Hematopoietic multipotent progenitor cell treated with erythropoietin and hydrocortisone succinate and interleukin-3 and kit ligand, for 8 days (in vitro differentiated cells): ENCODE measurements around the gene EVI2B.
"Not testable (repeated sequence)": the region's sequence is repeated elsewhere in the genome, so short reads cannot be mapped to it uniquely, and the experiment has no call there.

ENCODE experiments used
- DNase-seq: peaks from one replicate; pipeline ENCODE4 v3.0.0-alpha.2; 2015

EVI2B gene

DNA sequence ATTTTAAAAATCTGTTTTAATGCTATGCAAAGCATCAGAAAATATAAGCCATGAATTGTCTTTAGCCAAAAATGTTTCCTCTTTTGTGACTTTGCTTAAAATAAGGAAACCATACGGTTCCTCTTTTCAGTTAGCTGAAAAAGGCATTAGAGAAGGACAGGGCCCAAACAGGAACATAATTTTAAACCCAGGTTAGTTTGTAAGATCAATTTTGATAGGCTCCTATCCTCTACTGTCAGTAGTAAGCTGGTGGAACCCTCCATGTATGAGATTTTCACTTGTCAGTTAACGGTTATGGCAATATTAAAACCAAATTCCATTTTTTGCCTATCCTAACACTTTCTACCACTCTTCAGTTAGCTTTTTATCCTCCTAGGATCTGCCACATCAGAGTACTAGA, 4.3 kb downstream of the EVI2B start:
- DNase-seq, result peak; percentile 45

DNA sequence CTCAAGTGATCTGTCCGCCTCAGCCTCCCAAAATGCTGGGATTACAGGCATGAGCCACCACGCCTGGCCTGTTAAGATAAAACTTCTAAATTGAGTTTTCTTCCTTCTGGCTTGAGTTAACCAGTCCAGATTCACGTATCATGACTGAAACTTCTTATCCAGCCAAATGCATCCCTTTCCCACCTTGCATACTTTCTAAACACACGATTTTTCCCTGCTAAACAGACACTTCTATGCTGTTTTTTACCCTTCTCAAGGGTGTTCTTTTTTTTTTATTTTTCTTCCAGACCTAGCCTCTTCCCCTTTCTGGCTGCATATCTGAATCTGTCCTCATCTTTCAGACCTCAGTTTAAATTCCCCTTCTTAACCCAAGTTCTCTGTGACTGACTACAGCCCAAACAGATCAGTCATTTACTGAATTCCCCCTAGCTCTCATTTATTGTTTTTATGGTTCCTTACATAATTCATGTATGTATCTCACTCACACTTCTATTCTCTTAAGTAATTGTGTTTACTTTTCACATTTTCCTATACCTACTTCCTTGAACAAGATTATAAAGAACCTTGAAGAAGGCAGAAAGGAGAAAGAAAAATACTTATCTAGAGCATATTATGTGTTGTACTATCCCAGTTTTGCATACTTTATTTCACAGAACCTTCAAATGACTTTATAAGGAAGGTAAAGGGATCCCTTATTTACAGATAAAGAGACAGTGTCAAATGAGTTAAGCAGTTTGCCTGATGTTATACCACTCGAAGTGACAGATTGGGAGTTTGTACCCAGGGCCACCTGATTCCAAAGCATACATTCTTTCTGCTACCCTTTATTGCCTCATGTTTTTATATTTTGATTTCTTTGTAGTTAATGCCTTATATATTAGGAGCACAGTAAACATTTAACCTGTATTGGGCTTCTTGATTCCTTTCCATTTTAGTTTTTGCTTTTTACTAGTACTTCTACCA, 5.2 kb downstream of the EVI2B start:
- no peak for DNase-seq

DNA sequence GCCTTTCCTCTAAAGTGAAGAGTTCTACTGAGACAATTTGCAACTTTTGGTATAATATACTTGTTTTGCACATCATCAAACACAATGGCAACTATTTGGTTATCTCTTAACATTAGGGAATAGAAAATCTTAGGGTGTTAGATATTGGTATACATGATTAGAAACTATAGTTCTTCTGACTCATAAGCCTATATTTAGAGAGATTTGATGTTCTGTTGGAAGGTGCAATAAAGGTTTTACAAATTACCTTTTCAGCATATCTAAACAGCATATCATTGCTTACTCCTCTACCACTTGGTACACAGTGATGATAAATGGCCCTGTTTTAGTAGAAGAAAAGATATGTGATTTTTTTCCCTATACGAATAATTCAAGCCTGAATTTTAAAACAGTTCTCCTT, 6.2 kb downstream of the EVI2B start:
- DNase-seq, result no peak

DNA sequence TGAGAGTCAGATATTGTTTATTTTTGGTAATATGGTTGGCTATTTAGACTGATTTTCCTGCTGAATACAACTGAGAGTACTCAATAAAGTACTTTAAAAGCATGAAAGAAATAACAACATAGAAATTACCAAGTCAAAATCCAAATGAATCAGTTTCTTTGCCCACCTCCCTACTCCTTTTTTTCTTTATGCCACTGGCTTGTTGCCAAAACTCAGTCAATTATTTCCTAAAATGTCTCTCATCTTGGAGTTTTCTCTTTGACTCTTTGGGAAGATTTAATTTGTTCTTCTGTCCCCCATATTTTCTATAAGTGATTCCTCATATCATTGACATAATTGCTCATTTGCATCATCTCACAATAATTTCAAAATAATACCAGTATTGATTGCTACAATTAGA, 14.2 kb downstream of the EVI2B start:
- no peak for DNase-seq

DNA sequence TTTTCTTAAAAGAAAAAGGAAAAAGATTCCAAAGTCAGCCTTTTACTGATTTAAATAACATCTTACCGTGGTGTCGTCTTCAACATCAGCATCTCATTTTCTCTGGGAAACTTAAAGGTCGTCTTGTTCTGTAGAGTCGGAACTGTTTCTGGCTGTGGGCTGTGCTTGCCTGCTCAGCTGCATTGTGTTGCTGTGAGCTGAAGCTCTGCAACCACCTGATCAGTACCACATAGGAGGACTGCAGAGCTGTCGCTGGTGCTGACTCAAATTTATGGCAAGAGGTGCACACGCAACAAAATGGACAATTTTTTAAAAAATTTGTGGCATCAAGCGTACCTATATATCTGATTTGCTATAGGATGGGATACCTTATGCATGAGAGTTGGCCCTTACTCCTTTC, 16.8 kb downstream of the EVI2B start, which contains the start of gene OMG:
Gene OMG (minus strand): TSS at position 150 of the 400 bp plus-strand sequence. CDS start 908 bp downstream, outside the sequence.
- DNase-seq, result no peak

DNA sequence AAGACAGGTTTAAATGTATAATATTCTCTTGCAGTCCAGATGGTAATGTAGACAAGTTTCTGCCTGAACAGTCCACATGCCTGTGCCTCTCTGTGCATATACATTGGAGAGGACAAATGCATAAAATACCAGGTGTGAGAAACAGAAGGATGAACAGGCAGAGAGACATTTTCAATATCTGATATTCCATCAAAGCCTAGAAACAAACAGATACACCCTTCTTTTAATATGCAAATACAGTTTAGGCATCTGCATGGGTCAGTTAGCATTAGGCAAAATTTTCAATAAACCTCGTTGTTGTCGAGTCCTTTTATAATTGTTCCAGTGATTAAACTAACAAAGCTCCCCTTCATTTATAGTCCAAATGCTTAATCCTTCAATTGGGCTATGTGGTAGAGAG, 17.7 kb downstream of the EVI2B start:
- no peak for DNase-seq

DNA sequence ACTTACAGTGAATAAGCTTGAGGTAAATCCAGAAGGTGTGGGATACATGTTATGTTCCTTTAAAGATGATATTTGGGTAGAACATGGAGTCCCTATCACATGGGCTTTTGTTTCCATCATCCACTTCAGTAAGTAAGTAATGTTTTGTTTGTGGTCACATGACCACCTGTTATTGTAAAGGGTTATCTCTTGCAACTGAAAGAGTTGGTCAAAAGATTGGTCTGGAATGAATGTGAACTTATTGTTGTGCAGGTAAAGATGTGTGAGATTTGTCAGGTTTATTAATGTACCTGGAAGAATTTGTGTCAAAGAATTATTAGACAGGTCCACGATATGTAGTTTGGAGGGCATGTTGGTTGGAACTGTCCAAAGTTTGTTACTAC, 18.4 kb downstream of the EVI2B start:
- no peak for DNase-seq

DNA sequence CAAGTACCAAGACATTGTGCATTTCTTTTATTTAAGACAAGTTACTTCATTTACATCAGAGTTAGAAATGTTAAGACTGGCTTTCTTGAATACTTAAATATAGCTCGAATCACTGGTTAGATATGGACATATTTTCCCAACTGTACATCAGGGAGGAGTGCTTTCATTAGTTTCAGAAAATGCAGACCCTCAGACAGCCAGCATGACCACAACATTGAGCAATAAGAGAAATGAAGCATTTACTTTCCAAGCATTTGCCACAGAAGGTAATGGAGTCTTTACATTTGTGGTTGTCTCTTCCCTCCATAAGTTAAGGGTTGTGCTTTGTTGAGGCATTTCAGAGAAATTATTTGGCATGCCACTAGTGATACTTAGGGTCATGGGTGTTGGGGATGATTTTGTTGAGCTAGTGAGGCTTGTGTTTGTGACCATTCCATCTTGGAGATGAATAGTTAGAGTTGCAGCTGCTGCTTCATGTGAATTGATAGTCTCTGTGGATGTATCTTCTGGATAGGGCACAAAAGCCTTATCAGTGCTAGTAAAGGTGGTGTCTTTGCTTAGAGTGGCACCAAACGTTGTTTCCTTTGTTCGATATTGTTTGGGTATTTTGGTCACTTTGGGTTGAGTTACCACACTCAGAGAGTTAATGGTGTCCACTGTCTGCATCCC, 18.9 kb downstream of the EVI2B start:
- DNase-seq, result no peak

DNA sequence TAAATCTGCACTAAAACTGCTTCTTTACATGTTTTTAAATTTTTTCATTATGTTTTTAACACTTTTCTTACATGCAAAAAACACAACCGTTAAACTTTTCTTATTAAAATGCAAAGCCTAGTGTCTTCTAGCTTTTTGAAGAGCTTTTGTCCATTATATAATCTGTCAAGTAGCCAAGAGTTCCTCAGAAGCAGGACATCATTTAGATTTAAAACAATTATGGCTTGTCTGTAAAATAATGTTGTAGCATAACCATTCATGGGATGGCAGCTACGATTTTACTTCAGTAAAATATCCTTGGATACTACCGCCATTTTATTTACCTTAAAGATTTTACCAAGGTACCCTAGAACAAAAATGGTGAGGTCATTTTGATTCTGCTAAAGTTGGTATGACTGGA, 19.6 kb downstream of the EVI2B start:
- no peak for DNase-seq

DNA sequence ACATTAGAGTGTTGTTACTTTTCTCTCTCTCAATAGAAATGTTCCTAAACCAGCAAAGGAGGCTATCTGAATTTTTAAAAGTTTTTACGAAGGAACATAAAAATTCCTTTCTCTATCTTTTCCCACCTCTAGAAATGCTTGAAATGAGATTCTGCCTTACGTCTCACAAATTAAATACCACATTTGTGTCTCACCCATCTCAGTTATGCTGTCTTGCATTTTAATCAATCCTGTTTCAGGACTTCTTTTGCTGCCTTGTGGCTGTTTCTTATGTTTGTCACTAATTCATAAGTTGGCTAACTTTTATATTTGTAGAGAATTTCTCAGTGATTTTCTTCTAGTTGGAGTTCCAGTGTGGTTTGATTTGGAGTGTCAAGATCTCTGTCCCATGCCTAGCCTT, 20.3 kb downstream of the EVI2B start:
- no peak for DNase-seq

DNA sequence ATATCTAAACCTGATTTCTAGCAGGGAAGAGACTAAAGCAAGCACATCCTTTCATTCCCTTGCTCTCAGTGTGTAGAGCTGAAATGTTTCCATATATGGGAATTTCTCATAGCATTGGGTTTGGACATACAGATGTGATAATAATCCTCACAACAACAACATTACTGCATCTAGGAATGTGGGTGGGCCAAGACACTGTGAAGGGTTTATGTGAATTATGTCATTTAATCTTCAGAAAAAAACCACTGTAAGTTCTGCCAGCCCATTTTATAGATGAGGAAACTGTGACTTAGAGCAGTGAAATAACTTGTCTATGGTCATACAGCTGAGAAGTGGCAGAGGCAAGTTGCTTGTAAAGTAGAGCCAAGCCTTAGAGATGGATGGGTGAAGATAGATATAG, 22.0 kb downstream of the EVI2B start:
- DNase-seq, result no peak

DNA sequence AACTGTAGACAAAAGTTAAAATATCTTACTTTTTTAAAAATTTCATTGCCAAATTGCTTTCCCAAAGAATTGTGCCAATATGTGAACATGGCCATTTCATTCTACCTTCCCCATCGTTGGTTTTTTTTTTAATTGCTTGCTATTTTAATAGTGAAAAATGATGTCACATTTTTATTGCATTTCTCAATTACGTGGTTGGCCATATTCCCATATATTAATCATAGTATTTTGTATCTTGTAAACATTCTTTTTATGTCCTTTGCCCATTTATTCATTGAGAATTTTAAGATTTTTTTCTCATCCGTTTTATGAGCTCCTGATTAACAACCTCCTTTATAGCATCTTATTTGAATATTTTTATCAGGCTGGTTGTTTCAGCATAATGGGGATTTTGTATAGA, 24.1 kb downstream of the EVI2B start:
- no peak for DNase-seq

DNA sequence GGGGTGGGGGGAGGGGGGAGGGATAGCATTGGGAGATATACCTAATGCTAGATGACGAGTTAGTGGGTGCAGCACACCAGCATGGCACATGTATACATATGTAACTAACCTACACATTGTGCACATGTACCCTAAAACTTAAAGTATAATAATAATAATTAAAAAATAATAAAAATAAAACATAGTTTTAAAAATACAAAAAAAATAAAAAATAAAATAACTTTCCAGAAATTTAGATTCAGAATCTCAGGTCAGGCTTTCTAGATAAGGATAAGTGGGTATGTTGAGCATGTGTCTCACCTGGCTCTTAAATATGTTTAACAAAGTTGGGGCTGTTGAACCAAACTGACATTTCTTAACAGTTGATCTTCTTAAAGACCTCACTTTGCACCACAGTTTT, 25.9 kb downstream of the EVI2B start:
- DNase-seq, result not testable (repeated sequence)

DNA sequence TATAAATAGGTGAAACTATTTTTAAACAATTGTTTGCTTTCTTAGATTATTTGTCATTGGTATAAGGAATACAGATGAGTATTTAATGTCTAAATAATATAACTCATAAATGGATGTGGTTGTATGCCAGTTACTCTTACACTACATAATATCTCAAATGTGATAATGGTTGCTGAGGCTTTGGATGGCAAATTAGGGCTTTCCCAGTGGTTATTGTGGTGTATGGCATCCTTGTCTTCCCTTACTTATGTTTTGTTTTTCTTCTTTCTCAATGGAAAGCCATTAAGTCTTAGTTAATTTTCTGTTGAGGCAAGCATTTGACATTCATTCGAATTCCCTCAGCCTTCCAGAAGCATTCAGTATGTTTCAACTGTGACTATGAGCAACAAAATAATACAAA, 27.3 kb downstream of the EVI2B start:
- no peak for DNase-seq

DNA sequence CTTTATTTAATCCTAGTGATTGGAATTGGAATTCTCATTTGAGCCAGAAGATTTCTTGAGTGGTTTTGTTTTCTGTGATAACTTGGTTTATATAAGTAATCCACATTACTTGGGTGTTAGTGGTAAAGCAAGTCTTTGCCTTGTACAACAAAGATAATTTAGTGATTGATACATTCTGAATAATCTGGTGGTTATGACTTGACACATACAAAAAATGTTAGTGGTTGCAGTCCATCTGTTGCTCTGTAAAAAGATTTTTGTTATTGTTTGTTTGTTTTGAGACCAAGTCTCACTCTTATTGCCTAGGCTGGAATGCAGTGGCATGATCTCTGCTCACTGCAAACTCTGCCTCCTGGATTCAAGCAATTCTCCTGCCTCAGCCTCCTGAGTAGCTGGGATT, 30.0 kb downstream of the EVI2B start:
- DNase-seq, result no peak

DNA sequence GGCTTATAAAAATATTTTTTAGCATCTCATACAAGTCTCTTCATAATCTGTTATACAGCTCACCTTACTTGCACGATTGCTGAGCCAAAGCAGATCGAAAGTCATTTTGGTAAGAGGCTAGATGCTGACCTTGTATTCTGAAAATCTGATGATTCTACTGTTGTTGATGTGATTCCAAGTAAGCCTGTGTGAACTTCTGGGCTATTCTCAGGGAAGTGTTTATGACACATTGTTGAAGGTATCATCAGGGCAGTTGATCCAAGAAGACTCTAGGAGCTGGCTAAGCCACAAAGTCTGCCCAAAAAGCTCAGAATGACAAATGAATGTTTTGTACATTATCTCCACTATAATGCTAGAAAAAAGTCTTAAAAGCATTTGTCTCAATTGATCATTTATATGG, 32.8 kb downstream of the EVI2B start:
- DNase-seq, result no peak

DNA sequence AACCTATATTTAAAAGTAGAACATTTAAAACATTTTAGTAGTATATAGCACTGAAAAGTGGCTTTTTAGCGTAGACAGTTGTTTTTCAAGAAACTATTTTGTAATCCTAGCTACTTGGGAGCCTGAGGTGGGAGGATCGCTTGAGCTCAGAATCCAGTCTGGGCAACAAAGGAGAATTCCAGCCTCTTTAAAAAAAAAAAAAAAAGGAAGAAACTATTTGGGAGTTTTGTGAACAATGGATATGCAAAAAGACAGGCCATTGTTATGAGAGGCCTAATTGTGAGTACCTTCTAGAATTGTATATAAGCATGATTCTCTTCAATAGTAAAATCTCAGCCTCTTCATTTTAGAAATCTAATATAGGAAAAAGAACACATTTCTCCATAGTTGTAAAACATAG, 34.5 kb downstream of the EVI2B start:
- DNase-seq, result no peak

DNA sequence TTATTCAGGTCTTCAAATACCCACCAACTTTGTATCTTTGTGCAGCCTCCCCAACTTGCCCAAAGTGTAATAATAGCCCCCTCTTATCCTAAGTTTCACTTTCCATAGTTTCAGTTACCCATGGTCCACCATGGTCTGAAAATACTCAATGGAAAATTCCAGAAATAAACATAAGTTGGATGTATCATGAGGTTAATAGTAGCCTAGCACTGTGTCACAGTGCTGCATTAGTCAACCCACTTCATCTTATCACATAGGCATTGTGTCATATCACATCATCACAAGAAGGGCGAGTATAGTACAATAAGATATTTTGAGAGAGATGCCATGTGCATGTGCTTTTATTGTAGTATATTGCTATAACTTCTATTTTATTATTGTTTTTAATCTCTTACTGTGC, 38.7 kb downstream of the EVI2B start:
- peak; percentile 35 for DNase-seq

DNA sequence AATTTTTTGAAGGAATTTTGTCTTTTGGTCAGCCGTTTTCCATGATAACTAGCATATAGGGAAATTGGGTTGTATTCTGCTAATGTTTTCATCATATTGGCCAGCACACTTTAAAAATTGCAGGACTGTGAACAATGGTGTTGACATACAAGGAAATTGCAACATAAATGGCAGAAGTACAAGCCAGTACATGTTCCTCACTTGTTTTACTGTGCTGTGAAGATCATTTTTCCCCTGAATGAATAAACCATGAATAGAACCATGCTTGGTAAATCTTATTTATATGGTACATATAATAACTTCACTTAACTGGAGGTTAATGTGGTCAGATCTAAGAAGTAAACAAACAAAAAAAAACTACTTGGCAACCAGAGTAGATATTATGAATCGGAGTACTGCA, 39.6 kb downstream of the EVI2B start:
- DNase-seq, result no peak

DNA sequence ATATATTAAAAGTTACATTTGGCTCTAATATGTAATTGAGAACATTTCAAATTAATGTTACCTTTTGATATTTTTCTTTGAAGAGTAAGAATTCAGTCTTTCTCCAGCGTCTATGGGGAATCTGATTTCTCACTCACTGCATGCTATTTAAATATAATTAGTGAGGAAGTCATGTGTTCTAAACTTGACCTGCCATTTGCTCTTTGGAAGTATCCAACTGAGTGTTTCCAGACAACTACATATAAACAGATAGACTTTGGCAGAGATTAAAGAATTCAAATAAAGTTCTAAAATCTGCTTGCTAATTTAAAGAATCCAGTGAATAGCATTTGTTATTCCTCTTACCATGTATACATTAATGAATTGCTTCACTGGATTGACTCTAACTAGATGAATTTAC, 40.3 kb downstream of the EVI2B start:
- no peak for DNase-seq

DNA sequence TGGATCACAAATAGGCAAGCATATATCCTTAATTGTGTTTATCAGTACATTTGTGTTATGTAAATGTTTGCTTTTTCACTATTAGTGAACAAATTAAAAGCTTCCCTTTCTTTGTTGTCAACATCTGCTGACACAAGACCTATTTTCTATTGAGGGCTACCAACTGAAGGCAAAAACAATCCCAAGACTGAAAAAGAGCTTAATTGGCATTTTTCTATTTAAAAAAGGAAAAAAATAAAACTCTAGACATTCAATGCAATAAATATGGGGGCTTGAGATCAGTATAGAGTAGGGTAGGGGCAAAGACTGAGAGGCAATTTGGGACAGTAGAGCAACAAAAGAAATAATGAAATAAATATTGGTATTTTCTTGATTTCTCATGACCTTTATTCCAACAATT, 41.1 kb downstream of the EVI2B start:
- DNase-seq, result no peak

DNA sequence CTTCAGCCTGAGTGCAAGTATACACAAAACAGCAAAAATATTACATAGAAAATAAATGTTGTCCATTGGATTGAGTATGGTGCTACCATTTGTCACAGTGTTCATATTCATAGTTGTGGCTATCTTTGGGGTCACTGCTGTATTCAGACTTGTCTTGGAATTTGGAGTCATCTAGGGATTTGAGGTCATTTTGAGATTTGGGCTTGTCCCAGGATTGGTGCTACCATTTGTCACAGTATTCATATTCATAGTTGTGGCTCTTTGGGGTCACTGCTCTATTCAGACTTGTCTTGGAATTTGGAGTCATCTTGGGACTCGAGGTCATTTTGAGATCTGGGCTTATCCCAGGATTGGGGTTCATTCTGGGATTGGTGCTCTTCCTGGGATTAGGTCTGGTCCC, 41.6 kb downstream of the EVI2B start:
- no peak for DNase-seq

DNA sequence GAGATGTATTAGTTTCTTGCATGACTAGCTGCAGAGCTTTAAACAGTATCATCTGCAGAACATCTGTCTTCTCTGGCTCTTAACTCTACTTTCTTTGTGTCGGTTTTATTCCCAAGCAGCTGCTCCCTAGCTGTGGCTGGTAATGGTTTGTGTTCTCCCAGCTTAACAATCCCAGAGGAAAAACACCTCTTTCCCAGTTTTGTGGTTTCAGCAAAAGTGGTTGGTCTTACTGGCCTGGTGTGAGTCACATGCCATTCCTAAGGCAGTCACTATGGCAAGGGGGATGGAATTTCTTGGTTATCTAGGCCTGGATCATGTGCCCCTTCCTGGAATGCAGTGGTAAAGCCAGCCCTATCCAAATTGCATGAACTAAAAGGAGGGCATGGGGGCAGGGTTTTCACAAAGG, 44.3 kb downstream of the EVI2B start:
- no peak for DNase-seq

DNA sequence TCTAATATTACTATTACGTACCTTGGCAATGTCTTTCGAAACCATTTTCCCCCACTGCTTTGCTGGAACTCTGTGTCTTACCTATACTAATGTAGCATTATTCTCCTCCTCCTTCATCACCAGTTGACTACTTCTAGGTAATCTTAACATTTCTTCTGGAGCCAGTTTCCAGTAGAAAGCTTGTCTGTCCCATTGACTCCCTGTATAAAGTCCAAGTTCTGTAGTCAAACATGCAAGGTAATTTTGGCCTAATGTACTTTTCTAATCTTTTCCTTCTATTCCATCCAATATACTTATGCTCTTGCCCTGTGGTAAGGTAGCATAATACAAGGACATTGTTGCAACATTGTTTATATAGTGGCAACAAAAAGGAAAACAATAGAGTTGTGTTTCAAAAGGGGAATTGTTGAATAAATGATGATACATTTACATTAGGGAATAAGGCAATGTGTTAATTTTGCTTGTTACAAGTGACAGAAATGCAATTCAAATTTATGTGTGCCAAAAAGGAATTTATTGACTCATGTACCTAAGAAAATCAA, 44.7 kb downstream of the EVI2B start:
- no peak for DNase-seq
